HEK293 (cell line): ENCODE results near the gene ITGB8.

Source experiments
- GFI1B ChIP-seq: fragments of 450-650 bp; formaldehyde crosslinking; IDR thresholded peaks from 2 replicates; pipeline ENCODE4 v1.5.1; 2016; ENCODE audit warnings: missing biosample characterization, missing genetic modification characterization
- KLF1 ChIP-seq: fragments of 450-650 bp; formaldehyde crosslinking; IDR thresholded peaks from 2 replicates; pipeline ENCODE4 v1.5.1; 2016; ENCODE audit warnings: missing biosample characterization, missing genetic modification characterization
- PBX3 ChIP-seq: sonication (generic); formaldehyde crosslinking; IDR thresholded peaks from 2 replicates; pipeline ENCODE4 v1.8.1; 2022; ENCODE audit warnings: mild to moderate bottlenecking, moderate library complexity, missing genetic modification reagents
- RBAK ChIP-seq: fragments of 450-650 bp; formaldehyde crosslinking; IDR thresholded peaks from 2 replicates; pipeline ENCODE4 v1.5.1; 2016; ENCODE audit warnings: missing biosample characterization, missing genetic modification characterization
- SETDB1 ChIP-seq: IDR thresholded peaks from one replicate; pipeline ENCODE4 v1.6.1; 2017; ENCODE audit warnings: mild to moderate bottlenecking, low read length, moderate library complexity, mixed read lengths; ENCODE audit not compliant: insufficient read length
- ZBTB21 ChIP-seq: fragments of 450-650 bp; formaldehyde crosslinking; IDR thresholded peaks from 2 replicates; pipeline ENCODE4 v1.5.1; 2017; ENCODE audit warnings: missing biosample characterization, missing genetic modification characterization
- ZBTB7A ChIP-seq: fragments of 450-650 bp; formaldehyde crosslinking; IDR thresholded peaks from 2 replicates; pipeline ENCODE4 v1.5.1; 2016; ENCODE audit warnings: low read depth, missing biosample characterization, missing genetic modification characterization
- ZBTB8A ChIP-seq: fragments of 450-650 bp; formaldehyde crosslinking; IDR thresholded peaks from 2 replicates; pipeline ENCODE4 v1.5.1; 2016; ENCODE audit warnings: missing biosample characterization, missing genetic modification characterization
- ZNF202 ChIP-seq: fragments of 450-650 bp; formaldehyde crosslinking; IDR thresholded peaks from 2 replicates; pipeline ENCODE4 v1.5.1; 2016; ENCODE audit warnings: missing biosample characterization, missing genetic modification characterization, borderline replicate concordance
- ZNF24 ChIP-seq: fragments of 450-650 bp; formaldehyde crosslinking; IDR thresholded peaks from 2 replicates; pipeline ENCODE4 v1.5.1; 2016; ENCODE audit warnings: missing biosample characterization, missing genetic modification characterization
- ZNF266 ChIP-seq: fragments of 450-650 bp; formaldehyde crosslinking; IDR thresholded peaks from 2 replicates; pipeline ENCODE4 v1.5.1; 2016; ENCODE audit warnings: missing biosample characterization, missing genetic modification characterization, low read depth
- ZNF302 ChIP-seq: fragments of 450-650 bp; formaldehyde crosslinking; IDR thresholded peaks from 2 replicates; pipeline ENCODE4 v1.5.1; 2016; ENCODE audit warnings: missing biosample characterization, missing genetic modification characterization, low read depth
- ZNF335 ChIP-seq: fragments of 450-650 bp; formaldehyde crosslinking; conservative IDR thresholded peaks from 2 replicates; pipeline ENCODE4 v1.5.1; 2016; ENCODE audit warnings: missing biosample characterization, missing genetic modification characterization
- ZNF354C ChIP-seq: fragments of 450-650 bp; formaldehyde crosslinking; IDR thresholded peaks from 2 replicates; pipeline ENCODE4 v1.5.1; 2016; ENCODE audit warnings: missing biosample characterization, missing genetic modification characterization, low read depth, borderline replicate concordance
- ZNF398 ChIP-seq: fragments of 450-650 bp; formaldehyde crosslinking; IDR thresholded peaks from 2 replicates; pipeline ENCODE4 v1.5.1; 2017; ENCODE audit warnings: missing biosample characterization, missing genetic modification characterization
- ZNF510 ChIP-seq: fragments of 450-650 bp; formaldehyde crosslinking; IDR thresholded peaks from 2 replicates; pipeline ENCODE4 v1.5.1; 2018; ENCODE audit warnings: mild to moderate bottlenecking, missing genetic modification characterization, missing biosample characterization; ENCODE audit not compliant: insufficient replicate concordance
- ZNF529 ChIP-seq: fragments of 450-650 bp; formaldehyde crosslinking; IDR thresholded peaks from 2 replicates; pipeline ENCODE4 v1.5.1; 2017; ENCODE audit warnings: missing genetic modification characterization, missing biosample characterization; ENCODE audit not compliant: insufficient replicate concordance
- ZNF544 ChIP-seq: fragments of 450-650 bp; formaldehyde crosslinking; IDR thresholded peaks from 2 replicates; pipeline ENCODE4 v1.5.0; 2017; ENCODE audit warnings: missing biosample characterization, missing genetic modification characterization
- ZNF549 ChIP-seq: fragments of 450-650 bp; IDR thresholded peaks from 2 replicates; pipeline ENCODE4 v1.5.1; 2018; ENCODE audit warnings: missing biosample characterization, missing genetic modification characterization, mild to moderate bottlenecking, inconsistent platforms, moderate library complexity
- ZNF610 ChIP-seq: fragments of 450-650 bp; formaldehyde crosslinking; IDR thresholded peaks from 2 replicates; pipeline ENCODE4 v1.5.1; 2016; ENCODE audit warnings: missing biosample characterization, missing genetic modification characterization, borderline replicate concordance
- ZNF621 ChIP-seq: fragments of 450-650 bp; formaldehyde crosslinking; IDR thresholded peaks from 2 replicates; pipeline ENCODE4 v1.5.1; 2017; ENCODE audit warnings: missing biosample characterization, missing genetic modification characterization
- ZNF623 ChIP-seq: fragments of 450-650 bp; formaldehyde crosslinking; IDR thresholded peaks from 2 replicates; pipeline ENCODE4 v1.5.1; 2016; ENCODE audit warnings: missing biosample characterization, missing genetic modification characterization
- ZNF837 ChIP-seq: fragments of 450-650 bp; formaldehyde crosslinking; IDR thresholded peaks from 2 replicates; pipeline ENCODE4 v1.5.1; 2016; ENCODE audit warnings: missing biosample characterization, missing genetic modification characterization
- TF ChIP-seq, protein P1 (sequence below): fragments of 450-650 bp; formaldehyde crosslinking; IDR thresholded peaks from 2 replicates; pipeline ENCODE4 v1.5.1; 2017; ENCODE audit warnings: missing biosample characterization, missing genetic modification characterization
- TF ChIP-seq, protein P2 (sequence below): fragments of 450-650 bp; IDR thresholded peaks from 2 replicates; pipeline ENCODE4 v1.5.1; 2018; ENCODE audit warnings: missing biosample characterization, missing genetic modification characterization
- TF ChIP-seq, protein P3 (sequence below): fragments of 450-650 bp; formaldehyde crosslinking; IDR thresholded peaks from 2 replicates; pipeline ENCODE4 v1.5.1; 2017; ENCODE audit warnings: missing biosample characterization, missing genetic modification characterization
- TF ChIP-seq, protein P4 (sequence below): fragments of 450-650 bp; formaldehyde crosslinking; IDR thresholded peaks from 2 replicates; pipeline ENCODE4 v1.5.1; 2017; ENCODE audit warnings: missing biosample characterization, missing genetic modification characterization

The ITGB8 gene

DNA sequence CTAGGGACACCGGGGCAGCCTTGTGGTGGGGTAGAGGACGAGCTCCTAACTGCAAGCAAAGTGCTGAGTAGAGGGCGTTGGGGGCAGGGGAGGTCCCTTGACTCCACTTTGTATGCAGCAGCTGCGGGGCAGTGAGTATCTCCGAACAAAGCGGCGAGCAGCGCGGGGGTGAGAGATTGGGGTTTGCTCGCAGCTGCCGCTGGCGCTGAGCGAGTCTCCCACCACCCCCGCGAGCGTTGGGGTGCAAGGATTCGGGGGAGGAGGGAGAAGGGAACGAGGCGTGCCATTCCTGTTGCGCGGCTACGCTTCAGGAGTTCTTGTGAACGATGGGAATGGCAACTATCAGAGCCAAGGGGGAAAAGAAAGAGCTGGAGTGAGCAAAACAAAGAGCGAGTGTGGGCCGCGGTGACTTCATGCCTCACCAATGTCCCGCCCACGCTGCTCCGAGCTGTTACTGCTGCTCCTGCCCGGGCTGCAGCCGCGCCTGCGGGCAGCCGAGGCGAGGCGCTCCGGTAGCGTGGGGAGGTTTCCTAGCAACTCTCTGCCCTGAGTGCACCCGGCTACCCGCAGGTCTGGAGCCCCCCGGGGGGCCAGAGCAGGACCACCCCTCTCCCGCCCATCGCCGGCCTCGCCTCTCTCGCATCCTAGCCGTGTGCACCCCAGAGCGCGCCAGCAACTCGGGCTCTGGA lies at the start of gene ITGB8 (continued):
- TF ChIP-seq, protein P1, sequence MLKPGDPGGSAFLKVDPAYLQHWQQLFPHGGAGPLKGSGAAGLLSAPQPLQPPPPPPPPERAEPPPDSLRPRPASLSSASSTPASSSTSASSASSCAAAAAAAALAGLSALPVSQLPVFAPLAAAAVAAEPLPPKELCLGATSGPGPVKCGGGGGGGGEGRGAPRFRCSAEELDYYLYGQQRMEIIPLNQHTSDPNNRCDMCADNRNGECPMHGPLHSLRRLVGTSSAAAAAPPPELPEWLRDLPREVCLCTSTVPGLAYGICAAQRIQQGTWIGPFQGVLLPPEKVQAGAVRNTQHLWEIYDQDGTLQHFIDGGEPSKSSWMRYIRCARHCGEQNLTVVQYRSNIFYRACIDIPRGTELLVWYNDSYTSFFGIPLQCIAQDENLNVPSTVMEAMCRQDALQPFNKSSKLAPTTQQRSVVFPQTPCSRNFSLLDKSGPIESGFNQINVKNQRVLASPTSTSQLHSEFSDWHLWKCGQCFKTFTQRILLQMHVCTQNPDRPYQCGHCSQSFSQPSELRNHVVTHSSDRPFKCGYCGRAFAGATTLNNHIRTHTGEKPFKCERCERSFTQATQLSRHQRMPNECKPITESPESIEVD (tag by site-specific recombination): no peak
- TF ChIP-seq RBAK (tag by site-specific recombination) (no peak), ZNF529 (tag by site-specific recombination) (no peak), ZNF549 (tag by site-specific recombination) (no peak), KLF1 (tag by site-specific recombination) (no peak), ZNF623 (tag by site-specific recombination) (no peak), SETDB1 (no peak), GFI1B (tag by site-specific recombination) (no peak), ZBTB7A (tag by site-specific recombination) (no peak), ZNF398 (peak; percentile 54), ZNF266 (no peak), ZNF302 (tag by site-specific recombination) (no peak), ZNF354C (no peak), PBX3 (CRISPR knock-in tag) (no peak), ZNF24 (tag by site-specific recombination) (peak; percentile 28; the same call in 1 of the 2 replicates), ZBTB8A (tag by site-specific recombination) (peak; percentile 63), ZNF837 (no peak), ZNF335 (tag by site-specific recombination) (peak; percentile 90), ZNF544 (tag by site-specific recombination) (no peak), ZNF510 (no peak), ZNF202 (tag by site-specific recombination) (no peak), ZNF621 (tag by site-specific recombination) (no peak), ZBTB21 (tag by site-specific recombination) (no peak), ZNF610 (tag by site-specific recombination) (no peak)
- TF ChIP-seq, protein P2, sequence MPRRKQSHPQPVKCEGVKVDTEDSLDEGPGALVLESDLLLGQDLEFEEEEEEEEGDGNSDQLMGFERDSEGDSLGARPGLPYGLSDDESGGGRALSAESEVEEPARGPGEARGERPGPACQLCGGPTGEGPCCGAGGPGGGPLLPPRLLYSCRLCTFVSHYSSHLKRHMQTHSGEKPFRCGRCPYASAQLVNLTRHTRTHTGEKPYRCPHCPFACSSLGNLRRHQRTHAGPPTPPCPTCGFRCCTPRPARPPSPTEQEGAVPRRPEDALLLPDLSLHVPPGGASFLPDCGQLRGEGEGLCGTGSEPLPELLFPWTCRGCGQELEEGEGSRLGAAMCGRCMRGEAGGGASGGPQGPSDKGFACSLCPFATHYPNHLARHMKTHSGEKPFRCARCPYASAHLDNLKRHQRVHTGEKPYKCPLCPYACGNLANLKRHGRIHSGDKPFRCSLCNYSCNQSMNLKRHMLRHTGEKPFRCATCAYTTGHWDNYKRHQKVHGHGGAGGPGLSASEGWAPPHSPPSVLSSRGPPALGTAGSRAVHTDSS (tag by site-specific recombination): no peak
- TF ChIP-seq, protein P3, sequence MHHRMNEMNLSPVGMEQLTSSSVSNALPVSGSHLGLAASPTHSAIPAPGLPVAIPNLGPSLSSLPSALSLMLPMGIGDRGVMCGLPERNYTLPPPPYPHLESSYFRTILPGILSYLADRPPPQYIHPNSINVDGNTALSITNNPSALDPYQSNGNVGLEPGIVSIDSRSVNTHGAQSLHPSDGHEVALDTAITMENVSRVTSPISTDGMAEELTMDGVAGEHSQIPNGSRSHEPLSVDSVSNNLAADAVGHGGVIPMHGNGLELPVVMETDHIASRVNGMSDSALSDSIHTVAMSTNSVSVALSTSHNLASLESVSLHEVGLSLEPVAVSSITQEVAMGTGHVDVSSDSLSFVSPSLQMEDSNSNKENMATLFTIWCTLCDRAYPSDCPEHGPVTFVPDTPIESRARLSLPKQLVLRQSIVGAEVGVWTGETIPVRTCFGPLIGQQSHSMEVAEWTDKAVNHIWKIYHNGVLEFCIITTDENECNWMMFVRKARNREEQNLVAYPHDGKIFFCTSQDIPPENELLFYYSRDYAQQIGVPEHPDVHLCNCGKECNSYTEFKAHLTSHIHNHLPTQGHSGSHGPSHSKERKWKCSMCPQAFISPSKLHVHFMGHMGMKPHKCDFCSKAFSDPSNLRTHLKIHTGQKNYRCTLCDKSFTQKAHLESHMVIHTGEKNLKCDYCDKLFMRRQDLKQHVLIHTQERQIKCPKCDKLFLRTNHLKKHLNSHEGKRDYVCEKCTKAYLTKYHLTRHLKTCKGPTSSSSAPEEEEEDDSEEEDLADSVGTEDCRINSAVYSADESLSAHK (tag by site-specific recombination): no peak
- TF ChIP-seq, protein P4, sequence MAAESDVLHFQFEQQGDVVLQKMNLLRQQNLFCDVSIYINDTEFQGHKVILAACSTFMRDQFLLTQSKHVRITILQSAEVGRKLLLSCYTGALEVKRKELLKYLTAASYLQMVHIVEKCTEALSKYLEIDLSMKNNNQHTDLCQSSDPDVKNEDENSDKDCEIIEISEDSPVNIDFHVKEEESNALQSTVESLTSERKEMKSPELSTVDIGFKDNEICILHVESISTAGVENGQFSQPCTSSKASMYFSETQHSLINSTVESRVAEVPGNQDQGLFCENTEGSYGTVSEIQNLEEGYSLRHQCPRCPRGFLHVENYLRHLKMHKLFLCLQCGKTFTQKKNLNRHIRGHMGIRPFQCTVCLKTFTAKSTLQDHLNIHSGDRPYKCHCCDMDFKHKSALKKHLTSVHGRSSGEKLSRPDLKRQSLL (tag by site-specific recombination): no peak; the same call in 1 of the 2 replicates
